HG03457 (cell line): ENCODE measurements around the gene ADCK1.
"Not testable (repeated sequence)": the region's sequence is repeated elsewhere in the genome, so short reads cannot be mapped to it uniquely, and the experiment has no call there.

Experiments used
- ATAC-seq: cut with Tn5 transposase; IDR thresholded peaks from one replicate; pipeline ENCODE4 v1.9.1; 2021; ENCODE audit warnings: moderate number of reproducible peaks; ENCODE audit not compliant: unreplicated experiment

Gene ADCK1, protein sequence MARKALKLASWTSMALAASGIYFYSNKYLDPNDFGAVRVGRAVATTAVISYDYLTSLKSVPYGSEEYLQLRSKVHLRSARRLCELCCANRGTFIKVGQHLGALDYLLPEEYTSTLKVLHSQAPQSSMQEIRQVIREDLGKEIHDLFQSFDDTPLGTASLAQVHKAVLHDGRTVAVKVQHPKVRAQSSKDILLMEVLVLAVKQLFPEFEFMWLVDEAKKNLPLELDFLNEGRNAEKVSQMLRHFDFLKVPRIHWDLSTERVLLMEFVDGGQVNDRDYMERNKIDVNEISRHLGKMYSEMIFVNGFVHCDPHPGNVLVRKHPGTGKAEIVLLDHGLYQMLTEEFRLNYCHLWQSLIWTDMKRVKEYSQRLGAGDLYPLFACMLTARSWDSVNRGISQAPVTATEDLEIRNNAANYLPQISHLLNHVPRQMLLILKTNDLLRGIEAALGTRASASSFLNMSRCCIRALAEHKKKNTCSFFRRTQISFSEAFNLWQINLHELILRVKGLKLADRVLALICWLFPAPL

DNA sequence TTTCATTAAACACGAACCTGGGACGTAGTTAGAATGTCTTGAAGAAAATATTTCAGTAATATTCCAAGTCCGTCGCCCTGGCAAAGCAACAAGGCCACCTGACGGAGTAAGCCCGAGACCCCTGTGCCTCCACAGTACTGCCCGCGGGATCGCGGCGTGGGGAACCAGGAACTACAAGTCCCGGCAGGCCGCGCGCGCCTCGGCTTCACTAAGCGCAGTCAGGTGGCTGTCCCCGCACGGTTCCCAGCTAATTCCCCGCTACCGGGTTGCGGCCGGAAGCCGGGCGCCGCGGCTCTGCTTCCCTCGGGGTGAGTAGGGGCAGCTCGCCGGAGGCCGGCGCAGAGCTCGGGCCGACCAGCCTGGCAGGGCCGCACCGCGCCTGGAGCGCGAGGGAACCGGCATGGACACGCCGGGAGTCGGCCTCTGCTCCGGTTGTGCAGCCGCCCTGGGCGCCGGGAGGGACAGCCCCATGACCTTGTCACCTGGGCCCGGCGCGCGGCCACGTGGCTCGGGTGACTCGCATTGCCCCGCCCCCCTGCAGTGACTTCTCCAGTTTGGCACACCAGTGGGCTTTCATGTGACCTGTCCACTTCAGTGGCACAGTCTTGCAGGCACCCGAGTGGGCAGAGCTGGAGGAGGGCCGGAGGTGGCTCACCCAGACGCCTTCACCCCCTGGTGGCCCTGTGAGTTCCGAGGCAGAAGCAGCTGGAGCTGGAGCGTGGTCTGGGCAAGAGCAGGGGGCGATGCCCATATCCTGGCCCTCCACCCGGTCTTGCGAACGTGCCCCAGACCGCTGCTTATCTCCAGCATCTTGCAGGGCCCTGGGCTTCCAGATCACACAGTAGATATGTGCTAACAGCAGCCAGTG is at the start of gene ADCK1:
TSS of gene ADCK1 (plus strand) at position 247 of the 868 bp plus-strand sequence. CDS start 18,870 bp downstream, outside the sequence.
- ATAC-seq: peak; percentile 94

DNA sequence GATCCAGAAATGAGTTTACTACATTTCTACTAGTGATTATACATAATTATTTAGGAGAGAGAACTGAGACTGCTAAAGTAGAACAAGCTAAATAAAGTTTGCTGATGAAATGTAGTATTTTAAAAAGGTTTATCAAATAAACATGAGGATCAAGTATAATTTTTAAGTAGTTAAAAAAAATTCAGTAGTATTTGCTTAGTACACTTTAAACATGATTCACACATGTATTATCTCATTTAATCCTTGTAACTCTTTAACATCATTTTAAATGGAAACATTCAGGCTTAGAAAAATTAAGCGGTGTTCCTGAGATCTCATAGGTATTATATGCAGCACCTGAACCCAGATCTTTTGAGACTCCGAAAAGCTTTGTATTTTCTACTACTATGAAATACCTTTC is 47.6 kb upstream of the ADCK1 start:
- no peak for ATAC-seq

DNA sequence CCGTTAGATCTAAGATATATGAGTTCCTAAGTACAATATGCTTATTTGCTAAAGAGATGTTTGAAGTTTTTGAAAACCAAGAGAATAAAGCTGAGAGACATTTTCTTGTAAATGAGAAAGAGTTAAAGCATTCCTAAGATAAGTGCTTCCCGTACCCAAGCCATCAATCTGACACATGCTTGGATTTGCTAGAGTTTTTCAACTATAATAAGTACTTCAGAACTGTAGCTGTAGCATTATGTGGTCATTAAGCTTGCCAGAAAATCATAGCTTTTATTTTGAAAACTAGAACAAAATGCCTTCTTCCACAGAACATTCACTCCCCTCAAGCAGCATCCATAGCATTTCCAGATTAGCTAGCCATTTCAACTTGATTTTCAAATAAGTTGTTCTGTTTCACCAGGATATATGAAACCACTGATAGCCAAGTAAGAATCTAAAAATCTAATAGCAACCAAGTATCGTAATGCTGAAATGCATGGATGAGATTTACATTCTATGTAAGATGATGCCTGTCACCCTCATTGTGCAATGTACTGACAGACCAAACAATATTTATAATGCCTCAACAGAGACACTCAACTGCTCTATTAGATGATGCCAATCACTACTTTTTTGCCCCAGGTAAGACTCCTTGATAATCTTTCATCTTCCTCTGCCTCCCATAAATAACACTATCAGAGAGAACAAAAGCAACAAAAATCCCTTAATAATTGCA is 47.0 kb upstream of the ADCK1 start:
- ATAC-seq: no peak

DNA sequence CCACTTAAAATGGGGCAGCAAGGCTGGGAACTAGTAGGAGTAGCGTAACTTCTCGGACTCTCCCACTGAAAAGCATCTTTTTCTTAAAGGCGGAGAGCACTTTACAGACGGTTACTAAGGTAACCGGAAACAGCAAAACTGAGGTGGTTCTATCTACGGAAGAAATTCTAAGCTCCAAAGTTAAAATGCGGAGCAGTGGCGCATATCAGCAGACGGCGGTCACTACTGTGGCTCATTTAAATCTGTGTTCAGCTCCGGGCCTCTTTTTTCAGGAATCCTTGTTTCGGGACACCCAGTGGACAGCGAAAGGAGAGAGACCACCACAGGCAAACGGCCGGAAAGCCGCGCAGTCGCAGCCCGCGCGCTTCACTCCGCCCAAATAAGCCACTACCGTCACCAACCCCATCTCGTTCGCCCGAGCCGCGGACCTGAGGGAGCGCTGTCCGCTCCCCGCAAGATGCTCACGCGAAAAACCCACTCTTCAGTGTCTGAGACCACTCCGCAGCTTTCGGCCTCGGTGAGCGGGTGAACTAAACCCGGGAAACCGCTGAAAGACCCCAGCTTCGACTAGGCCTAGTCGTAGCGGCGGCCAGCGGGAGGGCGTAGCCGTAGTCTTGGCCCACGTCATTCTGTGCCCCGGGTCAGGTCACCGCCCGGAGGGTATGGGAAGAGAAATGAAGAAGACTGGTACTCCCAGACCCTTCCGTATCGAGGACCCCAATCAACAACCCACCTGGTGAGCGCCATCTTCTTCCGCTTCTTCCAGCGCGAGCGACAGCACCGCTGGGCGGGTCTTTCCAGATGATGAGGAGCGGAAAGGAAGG is 39.3 kb upstream of the ADCK1 start, which contains the start of gene SNW1:
TSS of gene SNW1 (minus strand) at position 776 of the 824 bp plus-strand sequence. CDS start at position 747, 29 bp downstream.
- peak; percentile 88 for ATAC-seq

DNA sequence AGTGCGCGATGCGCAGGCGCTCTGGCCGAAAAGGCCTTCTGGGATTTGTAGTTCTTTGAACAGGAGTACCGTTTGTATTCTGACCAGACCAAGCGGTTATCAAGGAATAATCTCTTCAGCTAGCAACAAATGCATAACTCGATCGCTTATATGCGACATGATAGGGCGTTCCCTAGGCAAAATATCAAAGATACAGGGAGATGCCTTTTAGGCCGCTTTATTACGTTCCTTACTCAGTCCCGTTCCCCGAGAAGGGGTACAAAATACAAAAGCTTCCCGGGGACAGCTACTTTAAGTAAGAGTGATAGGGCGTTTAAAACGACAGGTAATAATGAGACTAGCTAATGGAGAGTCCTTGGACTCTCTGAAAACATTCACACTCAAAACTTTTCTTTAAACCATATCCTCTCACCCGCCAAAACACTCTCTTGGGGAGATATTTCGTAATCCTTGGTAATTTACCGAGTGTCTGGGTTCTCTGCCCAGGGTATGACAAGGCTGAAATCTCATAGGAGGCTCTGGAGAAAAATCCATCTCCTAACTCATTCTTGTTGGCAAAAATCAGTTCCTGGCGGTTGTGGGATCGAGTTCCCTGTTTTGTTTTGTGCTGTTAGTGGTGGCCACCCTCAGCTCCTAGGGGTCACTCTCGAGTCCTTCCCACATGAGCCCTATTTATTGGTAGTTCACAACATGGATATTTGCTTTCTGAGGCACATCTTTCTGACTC is 38.5 kb upstream of the ADCK1 start:
- ATAC-seq: peak; percentile 16

DNA sequence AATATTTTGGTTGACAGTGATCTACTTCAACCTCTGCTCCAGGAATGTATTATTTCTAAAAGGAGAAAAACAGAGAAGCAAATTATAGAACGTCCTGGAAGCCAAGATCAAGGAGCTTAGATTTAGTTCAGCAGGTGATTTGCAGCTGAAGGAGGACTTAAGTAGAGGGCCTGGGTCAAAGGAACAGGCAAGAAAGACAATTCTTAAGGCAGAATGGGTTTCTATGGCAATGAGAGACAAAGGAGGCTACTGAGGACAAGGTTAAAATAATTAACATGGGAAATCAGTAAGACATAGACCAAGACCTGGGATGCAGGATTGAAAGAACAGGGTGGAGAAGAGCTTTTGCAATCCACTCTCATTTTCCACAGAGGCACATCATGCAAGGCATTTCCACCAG is 36.6 kb upstream of the ADCK1 start:
- ATAC-seq: no peak

DNA sequence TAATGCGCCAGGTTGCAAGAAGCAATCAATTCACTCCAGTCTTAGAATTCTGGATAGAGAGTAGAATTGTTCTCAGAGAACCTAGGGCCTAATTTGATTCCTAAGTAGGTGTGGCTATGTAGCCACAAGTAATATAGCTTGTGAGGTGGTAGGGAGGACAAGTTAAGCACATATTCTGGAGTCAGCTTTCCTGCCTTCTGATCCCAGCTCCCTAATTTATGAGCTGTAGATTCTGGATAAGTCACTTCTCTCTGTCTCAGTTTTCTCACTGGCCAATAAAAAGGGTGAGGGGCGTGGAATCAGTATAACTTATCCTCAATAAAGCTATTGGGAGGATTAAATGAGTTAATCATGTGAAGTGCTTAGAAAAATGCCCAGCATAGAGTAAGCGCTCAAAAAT is 35.9 kb upstream of the ADCK1 start:
- ATAC-seq: no peak

DNA sequence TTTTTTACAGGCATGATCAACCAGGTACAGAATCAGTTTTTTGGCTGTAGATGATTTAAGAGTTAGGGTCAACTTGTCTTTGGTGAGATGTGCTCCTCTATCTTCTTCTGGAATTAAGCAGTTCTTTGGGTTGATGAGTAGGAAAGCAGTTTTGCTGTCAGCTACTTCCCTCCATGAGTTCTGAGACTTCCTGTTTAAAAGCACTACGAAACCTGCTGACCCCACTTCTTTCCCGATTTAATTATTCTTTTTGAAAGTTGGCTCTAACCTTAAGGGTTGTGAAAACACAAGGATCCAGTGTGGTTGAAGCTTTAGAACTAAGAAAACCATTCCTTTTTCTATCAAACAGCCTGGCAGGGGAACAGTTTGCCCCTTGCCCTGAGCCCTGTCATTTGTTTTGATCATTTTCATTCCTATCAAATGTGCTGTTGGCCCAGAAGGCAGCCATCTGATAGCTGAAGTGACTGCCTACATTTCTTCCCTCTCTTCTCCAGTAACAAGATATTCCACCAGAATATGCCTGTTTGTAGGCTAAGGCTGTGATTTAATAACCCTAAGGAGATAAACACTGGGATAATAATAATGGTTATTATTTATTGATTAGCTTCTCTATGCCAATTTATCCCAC is 31.4 kb upstream of the ADCK1 start:
- not testable (repeated sequence) for ATAC-seq

DNA sequence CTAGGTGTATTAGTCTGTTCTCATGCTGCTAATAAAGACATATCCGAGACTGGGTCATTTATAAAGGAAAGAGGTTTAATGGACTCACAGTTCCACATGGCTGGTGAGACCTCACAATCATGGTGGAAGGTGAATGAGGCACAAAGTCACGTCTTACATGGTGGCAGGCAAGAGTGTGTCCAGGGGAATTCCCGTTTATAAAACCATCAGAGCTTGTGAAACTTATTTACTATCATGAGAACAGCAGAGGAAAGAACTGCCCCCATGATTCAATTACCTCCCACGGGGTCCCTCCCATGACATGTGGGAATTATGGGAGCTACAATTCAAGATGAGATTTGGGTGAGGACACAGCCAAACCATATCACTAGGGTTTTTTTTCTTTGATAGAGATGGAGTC is 25.9 kb upstream of the ADCK1 start:
- not testable (repeated sequence) for ATAC-seq

DNA sequence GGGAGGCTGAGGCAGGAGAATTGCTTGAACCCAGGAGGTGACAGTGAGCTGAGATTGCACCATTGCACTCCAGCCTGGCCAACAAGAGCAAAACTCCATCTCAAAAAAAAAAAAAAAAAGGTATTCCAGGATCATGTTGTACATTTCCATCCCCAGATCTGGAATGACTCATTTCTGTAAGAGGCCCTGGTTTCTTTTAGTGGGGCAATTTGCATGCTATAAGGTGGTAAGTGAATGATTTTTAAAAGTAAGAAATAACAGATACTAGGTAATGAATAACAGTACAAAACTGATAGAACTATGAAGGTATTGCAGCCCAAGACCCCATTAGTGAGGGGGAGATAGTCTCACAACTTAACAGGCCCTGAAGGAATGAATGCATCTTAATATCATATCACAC is 17.7 kb upstream of the ADCK1 start:
- ATAC-seq: no peak

DNA sequence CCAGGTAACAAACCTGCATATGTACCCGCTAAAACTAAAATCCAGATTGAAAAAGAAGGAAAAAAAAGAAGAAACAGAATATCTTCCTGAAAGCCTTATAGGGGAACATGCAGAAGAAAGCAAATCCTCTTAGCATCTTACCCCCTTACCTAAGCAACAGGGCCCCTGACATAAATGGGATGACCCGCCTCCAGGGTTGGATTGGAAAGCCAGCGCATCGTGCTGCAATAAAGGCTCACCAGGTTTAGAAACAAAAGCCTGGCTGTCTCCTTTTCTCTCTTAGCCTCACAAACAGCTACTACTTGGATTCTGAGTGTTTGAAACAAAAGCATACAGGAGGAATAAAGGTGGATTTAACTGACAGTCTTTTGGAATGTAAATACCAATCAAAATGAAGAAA is 13.8 kb upstream of the ADCK1 start:
- no peak for ATAC-seq

DNA sequence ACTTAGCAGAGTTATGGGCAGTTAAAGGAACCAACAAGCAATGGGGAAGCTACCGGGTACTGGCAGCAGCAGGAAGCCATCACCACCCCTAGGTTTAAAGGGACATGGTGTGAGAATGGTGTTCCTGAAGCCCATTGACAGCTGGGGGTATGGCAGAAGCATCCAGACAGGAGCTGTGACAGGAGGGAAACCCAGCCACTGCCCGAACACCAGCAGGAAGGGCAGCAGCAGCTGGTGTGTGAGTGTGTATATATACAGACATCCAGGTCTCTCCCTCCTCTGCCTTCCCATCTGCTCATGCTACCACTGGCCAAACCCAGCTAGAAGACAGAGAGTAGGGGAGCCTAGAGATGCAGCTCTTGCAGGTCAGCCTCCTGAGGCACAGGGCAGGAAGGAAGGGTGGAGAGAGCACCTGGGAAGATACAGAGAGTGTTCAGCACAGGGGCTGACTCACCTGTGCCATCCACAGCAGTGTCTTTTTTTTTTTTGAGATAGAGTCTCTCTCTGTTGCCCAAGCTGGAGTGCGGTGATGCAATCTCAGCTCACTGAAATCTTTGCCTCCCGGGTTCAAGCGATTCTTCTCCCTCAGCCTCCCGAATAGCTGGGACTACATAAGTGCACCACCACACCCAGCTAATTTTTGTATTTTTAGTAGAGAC is 9.2 kb upstream of the ADCK1 start:
- no peak for ATAC-seq

DNA sequence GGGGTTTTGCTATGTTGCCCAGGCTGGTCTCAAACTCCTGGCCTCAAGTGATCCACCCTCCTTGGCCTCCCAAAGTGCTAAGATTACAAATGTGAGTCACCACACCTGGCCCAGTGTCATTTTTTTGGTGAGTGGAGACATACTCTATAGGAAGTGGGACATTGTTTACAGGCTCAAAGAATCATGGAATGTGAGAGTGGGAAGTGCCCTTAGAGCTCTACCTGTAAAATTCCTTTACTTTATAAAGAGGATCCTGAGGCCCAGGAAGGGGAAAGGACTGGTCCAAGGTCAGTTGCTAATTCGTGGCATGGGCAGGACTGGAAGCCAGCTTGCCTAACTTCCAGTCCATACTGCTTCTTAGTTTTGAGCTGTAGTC is 8.7 kb upstream of the ADCK1 start:
- no peak for ATAC-seq

DNA sequence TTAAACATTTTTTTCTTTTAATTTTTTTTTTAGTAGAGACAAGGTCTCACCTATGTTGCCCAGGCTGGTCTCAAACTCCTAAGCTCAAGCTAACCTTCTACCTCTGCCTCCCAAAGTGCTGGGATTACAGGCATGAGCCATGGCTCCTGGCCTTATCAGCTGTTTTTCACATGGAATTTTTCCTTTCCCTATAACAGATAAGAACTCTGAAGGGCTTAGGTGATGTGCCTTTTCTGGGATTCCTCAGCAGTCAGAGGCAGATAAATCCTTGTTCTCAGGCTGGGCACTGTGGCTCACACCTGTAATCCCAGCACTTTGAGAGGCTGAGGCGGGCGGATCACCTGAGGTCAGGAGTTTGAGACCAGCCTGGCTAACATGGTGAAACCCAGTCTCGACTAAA is 6.7 kb upstream of the ADCK1 start:
- ATAC-seq: not testable (repeated sequence)

DNA sequence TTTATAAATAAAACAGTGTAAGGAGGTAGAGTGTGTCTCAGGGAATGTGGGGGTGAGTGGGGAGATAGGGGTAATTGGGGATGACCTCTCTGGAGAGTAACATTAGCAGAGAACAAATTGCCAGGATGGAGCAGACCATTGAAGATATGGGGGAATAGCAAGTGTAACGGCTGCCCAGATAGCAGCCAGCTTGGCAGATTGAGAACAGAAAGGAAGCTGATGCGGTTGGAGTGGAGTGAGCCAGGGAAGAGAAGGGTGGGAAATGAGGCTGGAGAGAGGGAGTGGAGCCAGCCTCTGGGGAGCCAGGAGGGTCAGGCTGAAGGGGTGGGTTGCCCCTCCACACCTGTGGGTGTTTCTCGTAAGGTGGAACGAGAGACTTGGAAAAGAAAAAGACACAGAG is 5.6 kb upstream of the ADCK1 start:
- no peak for ATAC-seq

DNA sequence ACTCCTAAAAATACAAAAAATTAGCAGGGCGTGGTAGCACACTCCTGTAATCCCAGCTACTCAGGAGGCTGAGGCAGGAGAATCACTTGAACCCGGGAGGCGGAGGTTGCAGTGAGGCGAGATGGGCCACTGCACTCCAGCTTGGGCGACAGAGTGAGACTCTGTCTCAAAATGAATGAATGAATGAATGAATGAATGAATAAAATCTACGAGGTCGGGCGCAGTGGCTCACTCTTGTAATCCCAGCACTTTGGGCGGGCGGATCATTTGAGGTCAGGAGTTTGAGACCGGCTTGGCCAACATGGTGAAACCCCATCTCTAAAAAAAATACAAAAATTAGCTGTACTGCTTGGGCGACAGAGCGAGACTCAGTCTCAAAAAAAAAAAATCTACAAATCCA is 453 bp upstream of the ADCK1 start:
- not testable (repeated sequence) for ATAC-seq

DNA sequence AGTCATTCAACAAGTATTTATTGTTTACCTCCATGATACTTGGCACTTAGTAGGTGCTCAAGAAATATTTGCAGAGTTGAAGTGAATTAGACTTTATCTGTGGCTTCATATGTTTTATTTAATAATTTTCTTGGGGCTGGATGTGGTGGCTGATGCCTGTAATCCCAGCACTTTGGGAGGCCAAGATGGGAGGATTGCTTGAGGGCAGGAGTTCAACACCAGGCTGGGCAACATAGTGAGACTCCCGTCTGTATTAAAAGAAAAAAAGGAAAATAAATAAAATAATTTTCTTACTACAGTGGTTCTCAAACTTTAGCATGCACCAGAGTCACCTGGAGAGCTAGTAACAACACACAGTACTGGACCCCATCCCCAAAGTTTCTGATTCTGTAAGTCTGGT is 905 bp downstream of the ADCK1 start:
- no peak for ATAC-seq

DNA sequence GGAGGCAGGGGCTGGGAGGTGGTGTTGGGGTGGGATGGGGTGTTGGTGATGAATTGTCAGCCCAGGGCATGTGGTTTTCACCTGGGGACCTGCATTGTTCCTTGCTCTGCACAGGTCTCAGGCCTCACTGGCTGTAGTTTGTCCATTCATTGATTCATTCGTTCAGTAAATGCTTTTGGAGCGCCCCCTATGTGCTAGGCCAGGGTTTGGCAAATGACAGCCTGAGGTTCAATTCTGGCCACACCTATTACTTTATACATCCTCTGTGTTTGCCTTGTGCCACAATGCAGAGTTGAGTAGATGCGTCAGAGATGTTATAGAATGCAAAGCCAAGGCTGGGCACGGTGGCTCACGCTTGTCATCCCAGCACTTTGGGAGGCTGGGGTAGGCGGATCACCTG is 4.7 kb downstream of the ADCK1 start:
- no peak for ATAC-seq

DNA sequence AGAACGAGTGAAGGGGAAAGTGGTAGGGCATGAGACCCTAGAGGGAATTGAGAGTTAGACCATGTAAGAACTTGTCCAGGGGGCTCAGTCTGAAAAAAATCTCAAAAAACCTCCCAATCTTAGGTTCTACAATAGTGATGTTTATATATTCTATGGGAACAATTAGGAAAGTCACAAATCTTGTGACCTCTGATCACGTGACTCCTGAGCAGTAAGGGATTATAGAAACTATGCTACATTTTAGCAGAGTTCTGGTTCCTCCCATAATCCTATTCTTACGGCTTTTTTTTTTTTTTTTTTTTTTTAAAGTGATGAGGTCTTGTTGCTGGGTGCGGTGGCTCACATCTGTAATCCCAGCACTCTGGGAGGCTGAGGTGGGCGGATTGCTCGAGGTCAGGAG is 5.8 kb downstream of the ADCK1 start:
- no peak for ATAC-seq
